Upper lobe of right lung (tissue), 1 donor: ENCODE measurements around the gene PAAF1. TPM values are rescaled to one million over a fixed set of nuclear protein-coding genes. Genes with fewer than 3 reads are reported as not detected.

Experiments used
- ATAC-seq: fragments of 200-7000 bp; cut with Tn5 transposase; one replicate; pipeline ENCODE4 v1.9.1; 2020; ENCODE audit warnings: mild to moderate bottlenecking, moderate library complexity
- DNase-seq: peaks from one replicate; pipeline ENCODE4 v3.0.0-alpha.2; 2020
- H3K27ac ChIP-seq: fragments of 200-600 bp; one replicate; pipeline ENCODE4 v1.8.0; 2022
- H3K27me3 ChIP-seq: fragments of 200-600 bp; one replicate; pipeline ENCODE4 v1.8.0; 2022; ENCODE audit warnings: mild to moderate bottlenecking
- H3K36me3 ChIP-seq: fragments of 200-600 bp; one replicate; pipeline ENCODE4 v1.8.0; 2022
- H3K4me1 ChIP-seq: fragments of 200-600 bp; one replicate; pipeline ENCODE4 v1.8.0; 2022
- H3K4me3 ChIP-seq: fragments of 200-600 bp; one replicate; pipeline ENCODE4 v1.8.0; 2022; ENCODE audit warnings: mild to moderate bottlenecking
- H3K9me3 ChIP-seq: fragments of 200-600 bp; one replicate; pipeline ENCODE4 v1.8.0; 2022
- intact Hi-C: fragments of 100-400 bp; cut with DNase I; formaldehyde crosslinking; loops from one replicate; pipeline ENCODE4 v1.11.0; 2022
- total RNA-seq: library from RNA; stranded (reverse); fragmentation: NEBNext Ultra II Directional; extraction: Animal tissue kit (Norgen Biotek cat#: 25700); gene quantifications from one replicate; pipeline ENCODE4 v1.2.1, GENCODE V29; 2021
- TF ChIP-seq, protein P1 (sequence below): fragments of 200-600 bp; IDR thresholded peaks from one replicate; pipeline ENCODE4 v1.8.0; 2022; ENCODE audit warnings: antibody characterized with exemption
- donor health status: DM: no; HTN: yes; CAD: no; lungs with severe emphysema.

Gene PAAF1
- total RNA-seq, 1 donor from 2014 or later: 13.9 TPM

DNA sequence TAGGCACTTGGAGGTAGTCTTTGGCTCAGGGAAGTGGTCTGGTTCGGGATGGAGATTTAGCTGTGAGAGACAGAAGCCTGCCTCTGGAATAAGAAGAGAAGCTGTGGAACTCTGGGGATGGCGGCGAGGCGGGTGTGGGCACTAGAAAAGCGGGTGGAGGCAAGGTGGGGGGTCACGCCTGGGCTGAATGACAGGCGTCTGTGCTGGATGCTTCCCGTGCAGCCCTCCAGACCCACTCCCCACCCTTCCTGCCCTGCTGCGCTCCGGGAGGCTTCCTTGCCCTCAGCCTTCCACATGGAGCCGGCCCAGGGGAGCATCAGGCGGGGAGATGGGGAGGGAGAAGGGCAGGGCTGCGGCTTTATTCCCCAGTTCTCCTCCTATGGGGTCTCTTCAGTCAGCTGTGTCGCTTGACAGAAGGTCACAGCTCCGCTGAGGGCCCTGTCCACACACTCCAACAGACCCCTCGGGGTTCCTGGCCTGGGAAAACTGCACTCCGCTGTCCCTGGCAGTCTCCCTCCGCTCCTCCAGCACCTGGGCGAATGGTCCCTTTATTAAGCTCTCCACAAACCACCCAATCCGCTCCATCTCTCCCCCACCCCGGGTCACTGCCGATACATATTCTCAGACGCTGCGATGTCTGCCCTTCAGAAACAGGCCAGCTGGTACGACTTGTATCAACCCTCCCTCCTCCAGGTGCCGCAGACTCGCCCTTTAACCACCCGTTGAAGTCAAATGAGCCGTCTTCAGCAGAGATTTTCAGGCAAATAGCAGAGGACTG, 80.3 kb downstream of the PAAF1 start:
- intact Hi-C loops: no loop called here
- H3K4me3 ChIP-seq: no peak overlapping the region
- peaks cover 4% of the 10 kb centered on the region for H3K27me3 ChIP-seq
- no peaks in the 10 kb centered on the region for H3K9me3 ChIP-seq
- no peaks in the 10 kb centered on the region for H3K36me3 ChIP-seq
- no peak for DNase-seq
- TF ChIP-seq, protein P1, sequence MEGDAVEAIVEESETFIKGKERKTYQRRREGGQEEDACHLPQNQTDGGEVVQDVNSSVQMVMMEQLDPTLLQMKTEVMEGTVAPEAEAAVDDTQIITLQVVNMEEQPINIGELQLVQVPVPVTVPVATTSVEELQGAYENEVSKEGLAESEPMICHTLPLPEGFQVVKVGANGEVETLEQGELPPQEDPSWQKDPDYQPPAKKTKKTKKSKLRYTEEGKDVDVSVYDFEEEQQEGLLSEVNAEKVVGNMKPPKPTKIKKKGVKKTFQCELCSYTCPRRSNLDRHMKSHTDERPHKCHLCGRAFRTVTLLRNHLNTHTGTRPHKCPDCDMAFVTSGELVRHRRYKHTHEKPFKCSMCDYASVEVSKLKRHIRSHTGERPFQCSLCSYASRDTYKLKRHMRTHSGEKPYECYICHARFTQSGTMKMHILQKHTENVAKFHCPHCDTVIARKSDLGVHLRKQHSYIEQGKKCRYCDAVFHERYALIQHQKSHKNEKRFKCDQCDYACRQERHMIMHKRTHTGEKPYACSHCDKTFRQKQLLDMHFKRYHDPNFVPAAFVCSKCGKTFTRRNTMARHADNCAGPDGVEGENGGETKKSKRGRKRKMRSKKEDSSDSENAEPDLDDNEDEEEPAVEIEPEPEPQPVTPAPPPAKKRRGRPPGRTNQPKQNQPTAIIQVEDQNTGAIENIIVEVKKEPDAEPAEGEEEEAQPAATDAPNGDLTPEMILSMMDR: no peak
- ATAC-seq: no peak
- no peak overlapping the region for H3K27ac ChIP-seq
- no peaks in the 10 kb centered on the region for H3K4me1 ChIP-seq

DNA sequence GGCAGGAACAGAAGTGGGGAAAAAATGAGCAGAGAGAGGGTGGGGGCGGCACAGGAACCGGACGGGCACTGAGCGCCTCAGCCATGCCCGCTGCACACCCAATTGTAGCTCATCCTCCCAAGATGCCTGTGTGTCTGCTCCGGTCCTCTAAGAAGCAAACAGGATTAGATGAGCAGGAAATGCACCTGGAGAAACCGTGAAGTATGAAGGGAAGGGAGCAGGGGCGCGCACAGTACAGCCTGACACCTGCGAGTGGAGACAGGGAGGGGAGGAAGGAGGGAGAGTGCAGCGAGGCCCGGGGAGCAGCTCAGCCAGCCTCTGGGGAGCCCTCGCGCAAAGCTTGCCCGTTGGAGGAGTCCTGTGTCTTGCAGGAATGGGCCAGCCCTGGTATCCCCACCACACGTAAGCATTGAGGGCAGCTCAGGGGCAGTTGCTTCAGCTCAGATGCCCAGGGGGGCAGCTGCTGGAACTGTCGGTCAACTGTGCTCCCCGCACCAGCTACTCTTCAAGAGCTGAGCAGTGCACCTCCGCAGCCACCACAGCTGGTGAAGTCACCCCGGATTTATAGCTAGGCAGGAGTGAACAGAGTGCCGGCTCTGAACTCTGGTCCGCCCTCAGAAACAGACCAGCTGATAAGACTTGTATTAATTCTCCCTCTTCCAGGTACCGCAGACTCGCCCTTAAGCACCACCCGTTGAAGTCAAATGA, 81.0 kb downstream of the PAAF1 start:
- no peaks in the 10 kb centered on the region for H3K36me3 ChIP-seq
- H3K27me3 ChIP-seq: peaks cover 4% of the 10 kb centered on the region
- peak; percentile 28 for ATAC-seq
- DNase-seq: no peak
- intact Hi-C loops: no loop called here
- no peak overlapping the region for H3K27ac ChIP-seq
- TF ChIP-seq, protein P1: no peak
- no peak overlapping the region for H3K4me3 ChIP-seq
- no peaks in the 10 kb centered on the region for H3K9me3 ChIP-seq
- no peaks in the 10 kb centered on the region for H3K4me1 ChIP-seq

DNA sequence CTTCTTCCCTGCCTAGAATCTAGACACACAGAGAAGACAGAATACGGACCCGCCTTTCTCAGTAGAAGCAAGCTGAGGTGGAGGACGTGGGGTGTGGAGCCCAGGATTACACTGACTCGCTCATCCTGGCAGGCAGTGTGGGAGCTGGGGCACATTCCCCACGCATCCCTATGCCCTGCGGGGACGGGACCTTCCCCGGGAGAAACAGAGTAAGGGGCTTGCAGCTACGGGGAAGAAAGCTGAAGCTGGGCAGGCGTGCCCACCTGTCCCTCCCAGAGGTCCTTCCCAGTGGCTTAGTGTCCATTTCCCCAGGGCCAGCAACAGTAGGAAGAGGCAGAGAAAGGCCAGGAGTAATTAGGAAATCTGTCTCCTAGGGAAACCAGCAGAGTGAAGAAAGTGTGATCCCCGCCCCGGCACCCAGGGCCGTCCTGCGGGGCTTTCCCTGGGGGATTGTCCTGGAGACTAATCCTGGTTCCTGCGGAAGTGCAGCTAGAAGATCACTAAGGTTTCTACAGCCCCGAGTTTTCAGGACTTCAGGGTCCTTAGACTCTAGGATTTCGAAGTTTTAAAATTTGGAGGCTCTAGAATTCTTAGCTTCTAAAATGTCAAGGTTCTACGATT, 81.8 kb downstream of the PAAF1 start:
- ATAC-seq (no peak), DNase-seq (no peak)
- intact Hi-C loops: no loop called here
- H3K9me3 ChIP-seq: no peaks in the 10 kb centered on the region
- H3K36me3 ChIP-seq: no peaks in the 10 kb centered on the region
- no peak overlapping the region for H3K27ac ChIP-seq
- H3K4me1 ChIP-seq: no peaks in the 10 kb centered on the region
- TF ChIP-seq, protein P1: no peak
- H3K27me3 ChIP-seq: peaks cover 4% of the 10 kb centered on the region
- H3K4me3 ChIP-seq: no peak overlapping the region

DNA sequence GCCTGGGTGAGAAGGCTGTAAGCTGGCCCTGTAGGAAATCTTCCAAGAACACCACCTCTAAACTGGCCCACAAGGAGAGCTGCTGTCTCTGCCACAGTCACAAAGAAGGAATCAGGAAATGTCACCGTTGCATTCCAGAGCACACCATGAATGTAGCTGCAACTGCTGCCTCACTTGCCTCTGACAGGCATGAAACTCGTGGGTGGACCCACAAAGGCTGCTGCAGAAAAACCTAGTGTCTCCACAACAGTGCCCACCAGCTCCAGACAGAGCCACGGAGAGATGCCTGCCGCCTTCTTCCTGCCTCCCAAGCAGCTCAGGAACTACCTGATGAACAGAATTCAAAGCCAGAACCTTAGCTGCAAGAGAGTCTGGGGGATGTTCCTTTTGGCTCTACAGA, 84.5 kb downstream of the PAAF1 start:
- DNase-seq (no peak), ATAC-seq (no peak)
- no peaks in the 10 kb centered on the region for H3K36me3 ChIP-seq
- intact Hi-C loops: no loop called here
- TF ChIP-seq, protein P1: no peak
- no peak overlapping the region for H3K4me3 ChIP-seq
- no peak overlapping the region for H3K27ac ChIP-seq
- no peaks in the 10 kb centered on the region for H3K27me3 ChIP-seq
- no peaks in the 10 kb centered on the region for H3K4me1 ChIP-seq
- no peaks in the 10 kb centered on the region for H3K9me3 ChIP-seq

DNA sequence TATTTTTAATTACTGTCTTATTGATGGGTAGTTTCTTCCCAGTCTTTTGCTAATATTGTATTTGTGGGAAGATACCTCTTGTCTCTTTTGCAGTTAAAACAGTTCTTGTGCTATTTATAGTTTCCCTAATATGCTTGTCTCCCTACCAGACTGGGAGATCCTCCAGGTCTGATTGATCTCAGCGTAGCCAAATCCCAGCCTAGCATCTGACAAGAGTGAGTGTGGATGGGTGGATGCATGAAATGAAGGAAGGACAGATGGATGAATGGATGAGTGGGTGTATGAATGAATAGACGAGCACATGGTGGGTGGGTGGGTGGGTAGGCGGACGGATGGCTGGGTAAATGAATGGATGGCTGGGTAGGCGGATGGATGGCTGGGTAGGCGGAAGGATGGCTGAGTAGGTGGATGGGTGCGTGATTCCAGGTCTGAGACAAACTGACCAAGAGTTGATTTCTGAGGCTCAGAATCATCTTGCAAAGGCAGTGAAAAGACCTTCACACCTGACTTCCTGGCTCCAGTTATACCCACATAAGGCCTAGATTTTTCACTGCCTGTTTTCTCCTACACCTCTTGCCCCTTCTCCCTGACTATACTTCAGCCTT, 85.4 kb downstream of the PAAF1 start:
- DNase-seq (peak; percentile 0), ATAC-seq (no peak)
- Histone ChIP-seq H3K36me3 (no peaks in the 10 kb centered on the region), H3K27me3 (no peaks in the 10 kb centered on the region), H3K27ac (no peak overlapping the region), H3K4me1 (no peaks in the 10 kb centered on the region), H3K4me3 (no peak overlapping the region), H3K9me3 (no peaks in the 10 kb centered on the region)
- intact Hi-C loops: no loop called here
- TF ChIP-seq, protein P1: no peak
